HG03135 (cell line): Measurements from ENCODE around the gene TENM3.

Source experiments
- ATAC-seq: cut with Tn5 transposase; IDR thresholded peaks from one replicate; pipeline ENCODE4 v1.9.1; 2021; ENCODE audit warnings: mild to moderate bottlenecking, moderate library complexity; ENCODE audit not compliant: unreplicated experiment

TENM3 gene

DNA sequence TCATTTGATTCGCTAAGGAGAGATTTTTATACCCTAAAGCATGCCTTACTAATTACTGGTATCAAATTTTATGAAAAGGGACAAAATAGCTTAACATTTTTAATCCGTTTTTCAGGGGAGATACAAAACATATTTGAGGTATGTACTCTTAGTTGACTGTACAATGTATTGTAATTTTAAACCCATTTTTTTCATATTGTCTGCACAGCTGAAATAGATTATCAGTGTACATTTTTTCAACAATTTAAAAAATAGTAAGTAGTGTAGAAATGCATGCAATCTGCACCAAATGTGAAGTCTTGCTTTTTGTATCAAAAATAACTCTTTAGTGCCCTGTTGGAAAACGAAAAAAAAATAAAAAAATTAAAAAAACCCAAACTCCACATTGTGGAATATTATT is 82.2 kb downstream of the TENM3 start:
- ATAC-seq: no peak

DNA sequence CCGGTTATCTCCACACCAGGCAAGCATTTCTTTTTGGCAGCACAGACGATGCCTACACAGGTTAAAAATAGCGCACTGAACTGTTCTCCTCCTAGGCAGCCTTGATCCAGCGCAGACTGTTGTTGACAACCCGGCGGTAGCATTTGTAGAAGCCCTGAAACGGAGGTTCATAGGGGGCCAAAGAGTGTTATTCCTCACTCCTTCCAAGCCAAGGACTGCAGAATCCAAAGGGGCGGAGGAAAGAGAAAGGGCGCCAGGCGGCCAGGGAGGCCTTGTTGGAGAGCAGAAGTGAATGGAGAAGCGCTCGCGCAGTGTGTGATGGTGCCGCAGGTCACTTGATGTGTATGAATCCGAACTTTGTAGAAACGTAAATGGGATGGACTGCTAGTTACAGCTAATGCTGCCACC is 82.7 kb downstream of the TENM3 start:
- no peak for ATAC-seq

DNA sequence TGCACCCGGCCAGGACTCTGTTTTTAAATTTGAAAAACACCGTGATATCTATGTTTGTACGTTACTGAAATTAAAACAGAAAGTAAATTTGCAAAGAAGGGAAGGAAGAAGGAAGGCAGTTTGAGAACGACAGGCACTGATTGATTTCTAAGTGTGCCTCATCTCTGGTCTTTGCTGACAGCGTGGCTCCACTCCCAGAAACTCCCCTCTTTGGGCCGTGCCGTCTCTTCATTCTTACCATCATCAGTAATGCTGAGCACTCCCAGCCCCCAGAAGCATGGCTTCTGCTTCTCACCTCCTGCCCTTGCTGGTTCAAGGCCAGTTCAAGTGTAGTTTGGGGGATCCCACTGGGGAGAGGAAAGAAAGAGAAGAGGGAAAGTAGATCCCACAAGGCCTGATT is 85.3 kb downstream of the TENM3 start:
- ATAC-seq: no peak

DNA sequence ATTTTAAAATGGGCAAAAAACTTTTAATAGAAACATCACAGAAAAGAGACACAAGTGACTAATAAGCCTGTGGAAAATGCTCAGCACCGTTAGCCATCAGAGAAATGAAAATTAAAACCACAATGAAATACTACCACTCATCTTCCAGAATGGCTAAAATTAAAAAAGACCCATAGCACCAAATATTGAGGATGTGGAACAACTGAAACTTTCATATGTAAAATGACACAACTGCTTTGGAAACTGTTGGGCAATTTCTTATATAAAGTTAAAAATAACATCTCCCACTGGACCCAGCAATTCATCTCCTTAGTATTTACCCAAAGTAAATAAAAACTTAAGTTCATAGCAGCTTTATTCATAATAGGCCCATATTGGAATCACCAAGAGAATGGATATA is 94.2 kb downstream of the TENM3 start:
- no peak for ATAC-seq

DNA sequence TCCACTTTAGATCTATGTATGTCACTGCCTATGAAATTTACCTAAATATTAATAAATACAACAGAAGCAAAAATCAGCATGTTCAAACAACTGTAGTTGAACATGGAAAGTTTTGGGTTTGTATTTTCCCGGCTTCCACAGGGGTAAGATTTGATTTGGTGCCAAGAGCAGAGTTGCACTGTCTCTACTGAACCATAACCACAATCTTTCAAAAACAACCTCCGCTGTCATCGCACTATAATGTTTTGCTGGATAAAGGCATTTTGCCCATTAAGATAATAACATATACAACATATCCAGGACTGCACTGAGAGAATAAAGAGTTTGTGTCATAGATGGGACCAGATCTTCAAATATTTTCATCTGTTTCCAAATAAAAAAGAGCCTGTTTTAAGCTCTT is 94.9 kb downstream of the TENM3 start:
- ATAC-seq: no peak

DNA sequence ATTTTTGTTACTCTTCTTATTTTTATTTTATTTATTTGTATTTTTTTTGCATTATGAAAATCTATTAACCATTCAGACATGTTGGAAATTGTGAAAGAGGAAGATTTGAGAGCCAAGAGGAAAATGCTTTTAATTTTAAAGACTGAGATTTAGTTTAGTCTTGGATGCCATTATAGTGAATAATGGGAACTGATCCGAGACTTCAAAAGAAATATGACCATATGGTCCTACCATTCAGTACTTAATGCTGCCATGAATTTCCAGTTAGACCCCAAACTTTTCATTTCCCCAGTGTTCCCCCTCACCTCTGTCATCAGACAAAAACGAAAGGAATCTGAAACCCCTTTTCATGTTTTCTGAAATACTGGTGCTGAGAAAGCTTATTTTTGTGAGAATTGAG is 95.5 kb downstream of the TENM3 start:
- ATAC-seq: no peak

DNA sequence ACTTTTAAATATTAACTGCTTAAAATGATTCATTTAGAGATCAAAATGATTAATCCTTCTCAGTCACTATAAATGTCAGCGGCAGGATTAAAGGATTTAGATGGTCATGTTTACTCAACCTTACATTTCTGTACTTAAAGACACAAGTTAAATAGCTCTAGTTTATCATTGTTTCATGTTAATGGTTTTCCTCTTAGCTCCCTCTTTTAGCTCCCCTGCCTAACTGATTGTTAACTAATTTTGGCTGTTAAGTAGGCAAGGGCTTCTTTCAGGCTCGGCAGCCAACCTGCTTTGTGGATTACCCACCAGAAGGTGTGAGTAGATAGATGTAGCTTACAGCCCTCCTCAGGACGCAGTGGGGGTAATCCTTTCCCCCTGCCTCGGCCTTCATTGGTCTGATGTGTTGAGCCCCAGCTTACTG is 96.0 kb downstream of the TENM3 start:
- no peak for ATAC-seq

DNA sequence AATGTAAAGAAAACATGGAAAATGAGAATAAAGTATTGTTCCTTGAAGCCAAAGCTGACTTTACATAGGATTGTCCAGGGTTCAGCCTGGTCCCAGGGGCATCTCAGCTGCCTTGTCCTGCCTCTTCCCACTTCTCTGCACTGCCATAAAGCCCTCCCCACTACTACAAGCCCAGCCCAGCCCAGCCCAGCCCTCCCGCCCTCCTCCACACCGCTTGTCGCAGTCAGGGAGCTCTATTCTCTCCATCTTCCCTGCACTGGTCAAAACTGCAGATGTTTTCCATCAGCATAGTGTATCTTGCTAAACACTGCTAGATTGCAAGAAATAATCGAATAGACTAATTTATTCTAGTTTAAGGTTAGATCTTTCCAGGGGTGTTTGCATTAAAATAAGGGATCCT is 100.3 kb downstream of the TENM3 start:
- ATAC-seq: no peak

DNA sequence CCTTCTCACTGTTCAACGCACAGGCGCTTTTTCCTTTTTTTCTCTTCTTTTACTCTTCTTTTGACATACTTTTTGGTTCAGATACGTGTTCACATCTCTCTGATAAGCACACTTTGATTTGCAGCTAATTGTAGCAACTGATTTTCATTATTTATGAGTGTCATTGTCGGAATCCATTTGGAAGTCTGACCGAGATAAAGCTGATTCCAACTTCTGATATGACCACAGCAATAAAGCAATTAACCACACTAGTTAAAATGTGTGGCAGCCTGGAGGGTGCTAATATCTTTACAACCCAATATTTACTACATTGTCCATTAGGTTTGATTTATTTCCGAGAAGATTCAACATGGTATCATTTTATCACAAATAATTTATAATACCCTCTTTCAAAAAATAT is 101.8 kb downstream of the TENM3 start:
- no peak for ATAC-seq

DNA sequence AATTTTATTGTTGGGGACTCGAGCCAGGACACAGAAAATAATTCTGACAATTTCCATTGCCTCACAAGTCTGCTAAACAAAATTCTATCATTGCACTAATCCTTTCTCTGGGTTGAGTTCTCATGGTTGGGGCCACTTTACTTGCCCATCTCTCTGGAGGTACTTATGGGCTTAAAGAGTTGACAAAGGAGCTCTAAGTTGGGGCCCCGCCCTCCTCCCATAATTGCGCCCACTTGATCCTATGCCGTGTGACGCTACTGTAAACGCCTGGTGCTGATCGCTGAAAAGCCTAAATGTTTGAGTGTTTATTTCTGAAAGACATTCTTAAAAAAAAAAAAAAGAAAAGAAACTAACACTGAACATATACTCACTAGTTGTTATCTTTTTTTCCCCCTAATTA is 103.0 kb downstream of the TENM3 start:
- ATAC-seq: no peak

DNA sequence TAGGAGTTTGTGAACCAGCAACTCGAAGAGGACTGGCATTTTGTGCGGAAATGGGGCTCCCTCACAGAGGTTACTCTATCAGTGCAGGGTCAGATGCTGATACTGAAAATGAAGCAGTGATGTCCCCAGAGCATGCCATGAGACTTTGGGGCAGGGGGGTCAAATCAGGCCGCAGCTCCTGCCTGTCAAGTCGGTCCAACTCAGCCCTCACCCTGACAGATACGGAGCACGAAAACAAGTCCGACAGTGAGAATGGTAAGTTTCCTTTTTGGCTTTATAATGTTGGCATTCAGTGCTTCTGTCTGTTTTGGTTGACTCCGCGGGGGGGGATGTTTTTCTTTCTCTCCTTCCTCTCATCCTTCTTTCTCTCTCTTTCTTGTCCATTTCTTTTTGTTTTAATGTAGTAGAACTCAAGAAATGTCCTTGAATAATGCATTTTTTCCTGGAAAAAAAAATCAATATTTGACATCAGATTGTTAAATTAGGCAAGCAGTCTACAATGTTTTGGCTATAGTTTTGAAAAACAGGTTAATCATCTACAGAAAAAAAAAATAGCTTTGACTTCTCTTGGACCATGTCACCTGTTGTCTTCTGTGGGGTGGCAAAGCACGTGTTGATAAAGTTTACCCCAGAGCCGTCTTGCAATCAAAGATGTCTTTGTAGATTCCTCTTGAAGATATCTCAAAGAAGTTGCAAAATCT is 103.6 kb downstream of the TENM3 start:
- ATAC-seq: no peak

DNA sequence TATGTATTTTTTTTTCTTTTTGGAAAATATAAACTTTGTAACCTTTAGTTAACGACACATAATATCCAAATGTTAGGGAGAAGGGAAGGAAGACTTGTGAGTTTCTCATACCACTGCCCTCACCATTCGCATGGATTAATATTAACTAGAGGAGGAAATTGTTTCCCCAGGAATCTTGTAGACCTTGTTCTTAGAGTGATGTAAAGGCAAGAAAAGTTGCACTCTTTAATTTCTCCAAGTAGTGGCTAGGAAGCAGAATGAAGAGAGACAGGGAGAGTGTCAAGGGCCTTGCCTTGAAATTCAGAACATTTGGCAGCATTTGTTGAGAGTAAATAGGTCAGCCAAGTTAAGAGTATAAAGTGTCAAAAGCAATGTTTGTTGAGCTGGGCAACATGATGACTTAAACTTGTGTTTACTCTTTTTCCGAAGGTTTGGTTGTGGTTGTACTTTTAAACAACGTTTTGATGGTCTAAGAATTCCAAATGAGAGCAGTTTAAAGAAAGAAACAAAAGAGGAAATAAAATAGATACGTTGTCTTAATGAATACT is 105.7 kb downstream of the TENM3 start:
- ATAC-seq: no peak

DNA sequence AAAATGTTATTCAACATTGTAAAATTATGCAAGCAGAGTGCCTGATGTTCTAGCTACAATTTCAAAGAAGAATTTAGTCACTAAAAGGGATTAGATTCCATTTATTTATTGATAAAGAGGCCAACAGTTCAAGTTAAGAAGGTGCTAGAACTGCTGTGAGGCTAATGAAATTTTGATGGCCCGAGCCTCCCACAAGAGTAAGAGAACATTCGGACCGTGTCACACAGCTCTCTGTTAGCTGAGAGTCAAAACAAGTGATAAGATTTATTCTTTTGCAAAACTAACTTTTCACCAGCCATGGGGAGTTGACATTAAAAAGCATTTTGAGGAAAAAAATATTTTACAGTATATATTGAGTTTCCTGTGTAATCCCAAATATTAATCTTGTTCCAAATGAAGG is 106.8 kb downstream of the TENM3 start:
- no peak for ATAC-seq

DNA sequence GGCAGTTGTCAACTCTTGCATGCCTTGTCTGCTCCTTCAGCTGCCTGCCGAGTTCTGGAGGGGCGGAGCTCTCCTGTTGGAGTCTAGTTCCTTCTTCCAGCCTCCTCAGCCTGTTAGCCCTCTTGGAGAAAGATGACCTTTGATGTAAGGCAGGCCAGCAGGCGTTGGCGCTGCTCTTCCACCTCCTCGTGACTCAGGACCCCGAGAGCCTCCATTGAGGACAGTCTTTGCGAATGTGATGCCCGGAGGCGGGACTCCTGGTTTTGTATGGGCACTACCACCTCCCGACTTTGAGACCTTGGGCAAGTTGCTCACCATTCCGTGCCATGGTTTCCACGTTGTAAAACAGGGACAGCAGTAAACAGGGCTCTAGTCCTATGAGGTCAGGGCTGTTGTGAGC is 108.3 kb downstream of the TENM3 start:
- no peak for ATAC-seq

DNA sequence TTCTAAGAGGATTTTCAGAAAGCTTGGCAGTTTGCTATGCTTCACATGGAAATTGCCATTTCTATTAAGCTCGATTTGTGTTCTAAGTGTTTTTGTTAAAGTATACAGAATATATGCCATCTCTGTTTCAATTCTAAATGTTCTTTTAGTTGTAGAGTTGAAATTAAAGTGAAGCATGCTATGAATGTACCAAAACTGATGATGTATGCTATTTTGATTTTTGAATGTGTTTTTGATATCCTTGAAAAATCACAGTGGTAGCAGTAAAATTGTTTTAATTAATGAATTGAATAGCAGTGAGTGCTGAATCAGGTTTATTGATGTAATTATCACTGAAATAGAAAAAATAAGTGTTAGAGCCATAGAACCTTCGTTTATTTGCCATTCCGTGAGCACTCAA is 110.9 kb downstream of the TENM3 start:
- ATAC-seq: no peak

DNA sequence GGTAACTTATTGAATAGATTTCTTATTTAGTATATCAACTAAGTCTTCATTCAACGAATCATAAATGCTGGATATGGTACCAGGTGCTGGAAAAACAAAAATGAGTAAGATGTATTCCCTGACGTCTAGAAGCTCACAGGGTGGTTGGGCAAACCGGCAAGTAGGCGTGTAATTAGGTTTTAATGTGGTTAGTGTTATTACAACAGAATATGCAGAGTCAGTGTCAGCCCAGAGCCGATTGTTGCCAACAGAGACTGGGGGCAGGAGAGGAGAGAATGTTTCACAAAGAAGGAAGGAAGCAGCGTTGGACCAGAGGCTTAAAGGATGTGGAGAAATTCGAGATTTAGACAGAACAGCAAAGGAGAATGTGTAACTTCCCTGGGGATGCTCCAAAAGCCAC is 111.7 kb downstream of the TENM3 start:
- ATAC-seq: no peak

DNA sequence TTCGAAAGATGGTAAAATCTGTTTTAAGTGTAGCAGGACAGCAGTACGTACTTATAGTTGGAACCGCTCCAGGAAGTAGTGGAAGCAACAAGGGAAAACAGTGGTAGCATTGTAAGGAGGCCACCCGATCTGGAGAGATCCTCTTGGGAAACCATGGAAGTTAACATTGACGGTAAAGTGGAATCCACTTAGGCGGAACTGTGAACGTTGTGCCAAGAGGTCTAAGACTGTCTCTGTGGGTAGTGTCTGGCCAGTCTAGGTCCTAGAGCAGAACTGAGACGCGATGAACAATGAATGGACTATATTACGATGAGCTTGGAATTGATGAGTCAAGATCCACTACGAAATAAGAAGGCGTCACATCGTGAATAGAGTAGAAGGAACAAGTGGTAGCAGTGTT is 124.0 kb downstream of the TENM3 start:
- no peak for ATAC-seq

DNA sequence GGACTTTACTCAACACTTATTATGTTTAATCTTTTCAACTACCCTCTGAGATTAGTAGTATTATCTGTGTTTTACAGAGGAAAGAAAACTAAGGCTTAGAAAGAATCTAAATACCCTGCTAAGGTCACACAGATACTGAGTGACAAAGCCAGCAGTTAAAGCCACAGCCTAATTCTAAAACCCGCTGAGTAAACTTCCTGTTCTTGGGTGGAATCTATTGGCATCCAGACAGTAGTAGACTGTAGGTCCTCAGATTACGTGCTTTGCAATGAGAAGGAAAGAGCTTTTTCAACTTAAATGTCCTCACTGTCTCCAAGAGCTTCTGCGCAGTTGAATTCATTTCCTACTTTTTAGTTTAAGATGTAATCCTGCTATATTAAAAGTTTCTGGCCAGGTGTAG is 126.0 kb downstream of the TENM3 start:
- ATAC-seq: no peak

DNA sequence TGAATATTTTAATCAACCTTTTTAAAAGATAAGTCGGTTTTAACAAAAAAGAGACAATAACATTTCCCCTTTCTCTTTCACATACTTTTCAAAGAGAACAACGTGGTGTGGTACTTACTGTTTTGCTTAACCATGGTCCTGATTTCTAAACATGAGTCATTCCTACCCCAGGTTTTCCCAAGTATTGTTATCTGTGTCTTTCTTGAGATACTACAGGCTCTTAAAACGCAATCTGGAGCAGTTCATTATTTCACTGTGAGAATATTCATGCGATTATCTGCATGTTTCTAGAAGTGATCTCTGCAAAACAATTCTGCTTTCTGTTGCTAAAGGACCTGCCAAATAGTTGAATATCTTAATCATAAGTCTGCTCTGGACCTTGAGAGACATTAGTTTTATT is 127.3 kb downstream of the TENM3 start:
- ATAC-seq: no peak

DNA sequence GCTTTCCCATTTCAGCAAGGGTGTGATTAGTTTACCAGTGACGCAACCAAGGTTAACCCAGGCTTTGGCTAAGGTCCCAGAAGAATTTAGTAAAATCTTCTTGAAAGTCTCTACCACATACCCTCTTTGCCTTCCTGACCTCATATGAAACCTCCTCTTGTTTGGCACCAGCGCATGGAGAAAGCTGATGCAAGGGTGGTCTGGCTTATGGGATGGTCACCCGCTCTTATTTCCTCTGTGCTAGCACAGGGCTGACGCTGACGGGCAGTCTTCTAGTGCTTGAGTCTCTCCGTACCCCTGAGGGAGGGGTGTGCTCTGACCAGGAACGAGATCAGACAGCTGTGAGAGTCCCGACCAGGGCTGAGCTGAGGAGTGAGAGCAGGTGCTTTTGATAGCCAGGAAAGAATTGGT is 137.6 kb downstream of the TENM3 start:
- no peak for ATAC-seq

DNA sequence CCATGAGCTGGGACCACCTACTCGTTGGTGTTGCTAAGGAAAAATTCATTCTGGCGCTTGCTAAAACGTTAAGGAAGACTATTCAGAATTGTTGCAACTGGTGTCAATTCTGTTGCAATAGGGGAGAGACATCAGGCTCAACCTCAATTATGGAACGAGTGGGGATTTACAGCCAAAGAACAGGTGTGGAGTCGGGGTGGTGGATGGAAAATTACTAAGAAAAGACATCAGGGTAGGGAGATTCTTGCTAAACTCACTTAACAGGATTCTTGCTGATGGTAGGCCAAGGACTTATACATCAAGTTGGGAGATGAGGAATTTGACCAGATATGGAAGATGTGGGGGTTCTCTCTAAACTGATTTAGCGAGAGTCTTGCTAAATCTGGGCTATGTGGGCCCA is 139.7 kb downstream of the TENM3 start:
- ATAC-seq: no peak

DNA sequence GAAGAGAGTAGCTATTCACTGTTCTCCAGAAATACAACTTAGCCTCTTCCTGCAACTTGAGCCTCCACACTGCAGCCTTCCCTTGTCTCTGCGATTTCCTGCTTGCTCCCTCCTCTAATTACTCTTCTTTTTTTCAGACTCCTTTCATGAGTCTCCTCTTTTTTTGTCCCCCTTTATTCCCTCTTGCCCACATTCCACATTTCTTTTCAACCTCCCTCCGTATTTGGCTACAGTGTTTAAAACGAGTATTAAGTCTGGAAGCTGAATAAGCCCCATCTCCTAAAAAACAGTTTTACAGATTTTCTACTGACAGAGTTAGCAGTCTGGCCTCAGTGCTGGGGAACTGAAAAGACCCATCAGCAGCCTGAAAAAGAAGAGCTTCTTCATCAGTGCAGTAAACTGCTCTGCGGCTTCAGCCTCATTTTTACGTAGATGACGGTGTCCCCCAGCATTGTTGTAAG is 141.5 kb downstream of the TENM3 start:
- no peak for ATAC-seq

DNA sequence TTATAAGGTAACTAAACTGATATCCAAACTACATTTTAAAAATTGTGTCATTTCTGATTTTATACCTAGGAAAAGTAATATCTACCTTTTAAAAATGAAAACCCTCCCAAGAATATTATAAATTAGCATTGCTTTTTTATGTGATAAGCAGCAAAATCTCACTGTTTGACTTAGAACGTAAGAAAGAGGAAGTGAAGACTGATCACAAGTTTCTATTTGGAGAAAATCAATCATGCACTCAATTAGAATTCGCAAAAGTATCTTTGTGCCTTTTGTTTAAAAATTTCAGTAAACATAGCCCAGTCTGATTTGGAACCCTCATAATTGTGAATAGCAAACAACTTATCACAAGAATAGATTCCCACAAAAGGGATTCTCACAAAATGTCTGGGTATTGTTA is 142.7 kb downstream of the TENM3 start:
- ATAC-seq: no peak
